NCI-H446 (cell line): ENCODE results near the gene CT45A5.
"Not testable (repeated sequence)": the region's sequence is repeated elsewhere in the genome, so short reads cannot be mapped to it uniquely, and the experiment has no call there.

Experiments used
- DNase-seq, 2 experiments: peaks; one replicate each; lab custom pipeline; 2025; lab: John Stamatoyannopoulos, UW

CT45A5 gene, protein sequence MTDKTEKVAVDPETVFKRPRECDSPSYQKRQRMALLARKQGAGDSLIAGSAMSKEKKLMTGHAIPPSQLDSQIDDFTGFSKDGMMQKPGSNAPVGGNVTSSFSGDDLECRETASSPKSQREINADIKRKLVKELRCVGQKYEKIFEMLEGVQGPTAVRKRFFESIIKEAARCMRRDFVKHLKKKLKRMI

DNA sequence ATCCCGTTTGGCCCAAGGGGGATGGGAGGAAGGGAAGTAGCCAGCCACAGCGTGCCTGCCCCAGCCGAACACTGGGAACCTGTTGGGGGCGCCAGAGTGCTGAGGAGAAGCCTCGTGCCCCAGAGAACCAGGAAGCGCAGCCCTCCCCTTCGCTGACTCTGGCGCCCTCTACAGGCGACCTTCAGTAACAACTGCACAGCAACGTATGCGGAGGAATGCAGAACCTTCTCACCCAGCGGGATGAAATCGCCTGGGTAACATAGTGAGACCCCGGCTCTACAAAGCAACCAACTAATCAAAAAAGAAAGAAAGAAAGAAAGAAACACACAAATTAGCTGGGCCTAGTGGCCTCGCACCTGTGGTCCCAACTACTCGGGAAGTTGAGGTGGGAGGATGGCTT lies at the start of gene CT45A5:
TSS of gene CT45A5 (minus strand) at position 101 of the 400 bp plus-strand sequence. CDS start 3,774 bp downstream, outside the sequence.
- not testable (repeated sequence) for DNase-seq

GRCh38 chrX:135819912-135820311 lies 34.6 kb upstream of the CT45A5 start, which contains the start of gene CT45A2:
Gene CT45A2, minus strand, starts transcription at chrX:135820012. Its CDS starts 3,747 bp downstream, at chrX:135816265.
- DNase-seq: not testable (repeated sequence)

DNA sequence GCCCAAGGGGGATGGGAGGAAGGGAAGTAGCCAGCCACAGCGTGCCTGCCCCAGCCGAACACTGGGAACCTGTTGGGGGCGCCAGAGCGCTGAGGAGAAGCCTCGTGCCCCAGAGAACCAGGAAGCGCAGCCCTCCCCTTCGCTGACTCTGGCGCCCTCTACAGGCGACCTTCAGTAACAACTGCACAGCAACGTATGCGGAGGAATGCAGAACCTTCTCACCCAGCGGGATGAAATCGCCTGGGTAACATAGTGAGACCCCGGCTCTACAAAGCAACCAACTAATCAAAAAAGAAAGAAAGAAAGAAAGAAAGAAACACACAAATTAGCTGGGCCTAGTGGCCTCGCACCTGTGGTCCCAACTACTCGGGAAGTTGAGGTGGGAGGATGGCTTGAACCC lies 17.4 kb upstream of the CT45A5 start, which contains the start of gene CT45A6:
TSS of gene CT45A6 (minus strand) at position 101 of the 400 bp plus-strand sequence. CDS start 3,794 bp downstream, outside the sequence.
- DNase-seq: not testable (repeated sequence)

DNA sequence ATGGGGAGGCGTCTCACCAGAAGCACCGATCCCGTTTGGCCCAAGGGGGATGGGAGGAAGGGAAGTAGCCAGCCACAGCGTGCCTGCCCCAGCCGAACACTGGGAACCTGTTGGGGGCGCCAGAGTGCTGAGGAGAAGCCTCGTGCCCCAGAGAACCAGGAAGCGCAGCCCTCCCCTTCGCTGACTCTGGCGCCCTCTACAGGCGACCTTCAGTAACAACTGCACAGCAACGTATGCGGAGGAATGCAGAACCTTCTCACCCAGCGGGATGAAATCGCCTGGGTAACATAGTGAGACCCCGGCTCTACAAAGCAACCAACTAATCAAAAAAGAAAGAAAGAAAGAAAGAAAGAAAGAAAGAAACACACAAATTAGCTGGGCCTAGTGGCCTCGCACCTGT lies 17.2 kb downstream of the CT45A5 start, which contains the start of gene CT45A3:
TSS of gene CT45A3 (minus strand) at position 101 of the 400 bp plus-strand sequence. CDS start 3,747 bp downstream, outside the sequence.
- not testable (repeated sequence) for DNase-seq

GRCh38 chrX:135744739-135745138 lies 40.6 kb downstream of the CT45A5 start:
- not testable (repeated sequence) for DNase-seq

DNA sequence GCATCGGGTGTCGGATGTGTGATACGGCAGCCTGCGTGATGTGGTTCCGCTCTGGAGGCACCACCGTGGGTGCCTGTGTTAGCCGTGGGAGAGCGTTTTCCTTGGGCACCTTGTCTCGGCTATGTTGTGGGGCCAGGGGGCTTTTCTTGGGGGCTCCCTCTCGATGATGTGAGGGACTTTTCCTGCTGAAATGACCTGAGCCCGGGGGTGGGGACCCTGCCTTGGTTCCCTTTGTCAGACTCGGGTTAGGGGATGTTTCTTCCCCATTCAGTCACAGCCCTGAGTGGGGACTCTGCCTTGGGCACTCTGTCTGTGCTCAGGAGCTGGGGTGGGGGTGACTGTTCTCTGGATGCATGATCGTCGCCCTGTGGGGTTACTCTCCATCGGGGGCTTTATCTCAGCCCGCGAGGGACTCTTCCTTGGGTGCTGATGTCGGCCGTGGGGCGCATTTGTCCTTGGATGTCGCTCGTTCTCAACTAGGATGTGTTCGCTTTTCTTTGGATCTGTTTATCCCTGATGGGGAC lies 44.0 kb downstream of the CT45A5 start:
- no peak for DNase-seq

- DNase-seq: no peak
Measured at GRCh38 chrX:135740681-135741149, 44.6 kb downstream of the CT45A5 start.

DNA sequence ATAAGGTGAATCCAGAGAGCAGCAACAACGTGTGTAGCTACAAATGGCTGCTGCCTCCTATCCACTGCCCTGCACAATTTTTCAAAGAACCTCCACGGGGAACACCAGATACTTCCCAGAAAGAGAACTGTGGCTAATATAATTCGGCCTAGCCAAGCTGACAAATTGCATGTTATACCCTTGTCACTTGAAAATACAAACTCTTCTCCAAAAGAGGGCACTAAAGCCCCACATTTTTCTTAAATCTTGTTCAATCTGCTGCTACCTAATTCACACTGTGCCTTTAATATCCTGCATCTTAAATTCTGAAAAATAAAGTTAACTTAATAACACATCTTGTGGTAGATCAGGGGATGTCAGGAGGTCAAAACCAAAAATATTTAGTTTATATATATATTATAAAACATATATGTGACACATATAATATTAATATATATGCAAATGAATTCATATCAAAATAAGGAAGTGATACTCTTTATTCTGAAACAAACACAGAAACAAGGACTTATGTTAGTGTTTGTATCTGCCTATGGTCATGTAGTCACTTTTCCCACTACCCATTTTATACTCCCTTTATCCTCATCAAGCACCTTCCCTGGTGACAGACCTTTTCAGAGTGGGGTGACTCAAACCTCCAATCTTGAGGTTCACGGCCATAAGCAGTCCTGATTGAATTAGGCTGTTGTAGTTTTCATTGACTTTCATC lies 47.8 kb downstream of the CT45A5 start:
- DNase-seq: no peak

GRCh38 chrX:135734666-135735065 lies 50.6 kb downstream of the CT45A5 start:
- DNase-seq: not testable (repeated sequence)
